Measurements from ENCODE around the gene COL13A1.

Gene COL13A1

DNA sequence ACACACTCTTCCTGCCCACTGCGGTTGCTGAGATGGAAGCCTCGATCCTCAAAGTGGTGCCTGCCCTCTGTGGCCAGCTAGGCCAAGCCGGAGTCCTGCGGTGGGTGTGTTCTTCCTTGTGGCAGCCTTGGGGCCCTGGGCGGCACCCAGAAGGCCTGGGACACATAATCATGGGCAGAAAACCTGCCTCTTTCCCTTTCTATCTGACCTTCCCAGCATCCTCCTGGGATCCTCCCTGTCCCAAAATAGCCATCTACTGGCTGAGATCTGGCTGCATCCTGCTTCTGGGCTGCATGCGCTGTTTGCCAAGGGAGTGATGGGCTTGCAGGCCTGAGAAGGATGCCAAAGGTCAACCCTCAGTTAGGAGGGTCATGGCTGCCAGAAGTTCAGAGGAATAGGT lies 23.9 kb downstream of the COL13A1 start:
- DNase-seq = no peak

DNA sequence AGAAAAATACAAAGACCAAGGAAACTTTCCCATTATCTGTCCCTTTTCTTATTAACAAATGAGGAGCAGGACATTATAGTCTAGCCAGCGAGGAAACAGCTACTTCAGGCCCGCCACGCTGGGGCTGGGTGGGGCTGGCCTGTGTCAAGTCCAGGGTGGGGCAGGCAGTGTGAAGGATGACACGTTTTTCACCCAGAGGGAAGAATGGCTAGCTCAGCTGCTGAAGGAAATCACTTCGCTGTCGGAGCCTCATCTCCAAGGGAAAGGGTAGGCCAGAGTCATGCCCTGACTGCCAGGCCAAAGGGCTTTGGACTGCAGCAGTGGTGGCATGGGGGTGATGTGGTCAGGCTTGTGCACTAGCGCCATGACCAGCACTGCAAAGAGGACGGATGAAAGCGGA lies 24.4 kb downstream of the COL13A1 start:
- DNase-seq = no peak

DNA sequence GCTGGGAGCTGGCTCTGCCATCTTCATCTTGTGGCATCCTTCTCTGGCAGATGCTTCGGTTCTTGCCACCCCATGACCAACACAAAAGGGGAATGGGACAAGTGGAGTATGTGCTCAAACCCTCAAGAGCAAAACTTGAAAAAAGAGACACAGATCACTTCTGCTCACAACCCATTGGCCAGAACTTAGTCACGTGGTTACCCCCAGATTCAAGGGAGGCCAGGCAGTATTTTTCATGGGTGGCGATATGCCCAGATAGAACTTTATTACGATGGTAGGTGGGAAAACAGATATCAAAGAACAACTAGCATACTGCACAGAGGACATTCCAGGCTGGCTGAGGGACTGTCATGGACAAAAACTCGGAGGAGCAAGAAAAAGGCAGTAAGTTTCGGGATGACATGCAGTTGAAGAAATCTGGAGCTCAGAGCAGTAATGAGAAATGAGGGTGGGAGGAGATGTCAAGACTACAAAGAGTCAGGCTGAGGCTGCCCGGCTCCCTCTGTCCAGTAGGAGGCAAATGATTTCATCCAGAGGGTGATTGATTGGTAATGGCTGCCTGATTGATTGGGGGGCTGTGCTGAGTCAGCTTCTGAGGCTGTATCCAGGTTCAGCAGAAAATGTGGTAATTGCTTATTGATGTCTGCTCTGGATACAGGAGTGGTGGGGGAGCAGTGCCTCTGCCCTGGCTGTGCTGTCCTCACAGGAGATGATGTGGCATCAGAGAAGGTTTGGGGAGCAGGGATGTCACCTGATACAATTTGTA lies 25.3 kb downstream of the COL13A1 start:
- DNase-seq = no peak

DNA sequence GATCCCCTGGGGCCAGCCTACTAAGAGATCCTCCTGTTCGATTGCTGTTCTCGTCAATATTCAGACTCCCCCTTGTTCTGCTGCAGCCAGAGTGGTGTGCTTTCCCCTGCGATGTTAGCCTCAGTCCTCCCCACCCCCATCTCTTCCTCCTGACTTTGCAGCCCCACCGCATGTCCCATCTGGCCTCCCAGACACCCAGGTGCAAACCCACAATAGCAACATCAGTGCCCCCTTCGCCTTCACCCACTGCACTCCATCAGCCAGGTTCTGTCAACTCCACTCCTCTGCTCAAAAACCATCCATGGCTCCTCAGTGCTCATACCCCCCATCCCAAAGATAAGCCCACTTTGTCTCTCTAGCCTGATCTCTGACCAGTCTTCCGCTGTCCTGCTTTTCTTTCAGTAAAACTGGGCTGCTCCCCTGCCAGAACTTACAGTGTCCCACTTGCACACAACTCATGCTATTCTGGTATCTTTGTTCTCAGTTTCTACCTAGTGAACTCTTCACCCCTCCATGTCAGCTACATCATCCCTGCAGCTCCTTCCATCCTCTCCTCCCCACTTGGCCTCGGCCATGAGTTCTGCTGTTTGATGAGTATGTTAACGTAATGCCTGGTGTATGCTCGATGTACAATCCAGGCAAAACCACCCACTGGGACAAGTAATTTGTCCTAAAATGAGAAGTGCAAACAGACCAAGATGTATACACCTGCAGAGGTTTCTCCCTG lies 26.6 kb downstream of the COL13A1 start:
- DNase-seq = no peak

DNA sequence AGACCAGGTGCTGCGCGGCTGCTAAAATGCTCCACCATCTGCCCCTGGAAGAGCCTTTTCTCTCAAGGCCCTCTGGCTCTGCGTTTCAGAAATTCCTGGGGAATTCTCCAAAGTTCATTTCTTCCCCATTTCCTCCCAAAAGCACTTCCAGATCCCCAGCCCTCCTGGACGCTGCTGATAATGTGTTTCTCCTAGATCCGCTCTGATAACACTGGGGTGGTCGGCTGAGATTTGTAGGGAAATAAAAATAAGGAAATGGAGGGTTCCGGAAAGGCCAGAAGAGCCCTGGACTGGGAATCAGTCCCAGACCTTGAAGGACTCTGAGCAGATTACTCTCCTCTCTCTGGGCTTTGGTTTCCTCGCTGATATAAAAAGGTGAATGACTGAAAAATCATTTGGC lies 28.1 kb downstream of the COL13A1 start:
- DNase-seq = no peak

DNA sequence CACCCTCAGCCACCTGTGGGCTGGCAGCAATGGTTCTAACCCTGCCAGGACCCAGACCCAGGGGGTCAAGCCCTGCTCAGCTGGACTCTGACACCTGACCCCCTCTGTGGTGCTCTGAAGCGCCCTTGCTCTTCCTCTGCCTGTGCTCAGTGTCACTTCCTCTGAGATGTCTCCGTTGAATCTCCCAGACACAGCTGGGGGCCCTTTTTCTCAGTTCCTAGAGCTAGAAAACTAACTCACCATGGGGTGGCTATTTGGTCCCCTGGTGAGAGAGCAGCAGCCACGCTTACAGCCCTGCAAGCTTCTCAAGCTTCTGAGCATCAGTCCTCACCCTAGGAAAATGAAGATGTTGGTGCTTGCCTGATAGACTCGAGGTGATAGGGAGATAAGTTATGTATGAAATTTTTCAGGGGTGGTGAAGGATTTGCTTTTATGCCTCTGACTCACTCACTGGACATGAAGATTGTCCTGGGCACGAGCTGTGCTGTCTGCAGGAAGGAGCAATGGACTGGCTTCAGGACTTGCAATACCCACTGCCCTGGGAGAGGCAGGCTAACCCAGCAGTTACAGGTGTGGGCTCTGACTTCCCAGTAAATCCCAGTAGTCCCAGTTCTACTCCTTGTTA lies 29.6 kb downstream of the COL13A1 start:
- no peak for DNase-seq

DNA sequence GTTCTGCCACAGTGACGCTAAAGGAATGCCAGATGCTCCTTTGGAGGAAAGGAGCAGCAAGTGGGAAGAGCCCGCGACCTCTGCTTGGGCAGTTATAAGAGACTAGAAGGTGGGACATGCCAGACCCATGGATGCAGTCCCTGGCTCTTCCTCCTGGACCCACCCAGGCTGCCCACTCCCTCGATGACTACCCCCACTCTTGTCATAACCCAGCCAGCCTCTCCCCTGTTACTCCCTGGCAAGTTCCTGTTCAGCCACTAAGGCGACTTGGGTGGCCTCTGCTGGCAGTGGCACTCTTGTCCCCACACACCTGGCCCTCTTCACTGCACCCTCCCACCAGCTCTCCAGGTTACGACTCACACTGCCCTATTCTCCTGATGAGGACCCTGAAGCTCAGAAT lies 33.5 kb downstream of the COL13A1 start:
- no peak for DNase-seq

DNA sequence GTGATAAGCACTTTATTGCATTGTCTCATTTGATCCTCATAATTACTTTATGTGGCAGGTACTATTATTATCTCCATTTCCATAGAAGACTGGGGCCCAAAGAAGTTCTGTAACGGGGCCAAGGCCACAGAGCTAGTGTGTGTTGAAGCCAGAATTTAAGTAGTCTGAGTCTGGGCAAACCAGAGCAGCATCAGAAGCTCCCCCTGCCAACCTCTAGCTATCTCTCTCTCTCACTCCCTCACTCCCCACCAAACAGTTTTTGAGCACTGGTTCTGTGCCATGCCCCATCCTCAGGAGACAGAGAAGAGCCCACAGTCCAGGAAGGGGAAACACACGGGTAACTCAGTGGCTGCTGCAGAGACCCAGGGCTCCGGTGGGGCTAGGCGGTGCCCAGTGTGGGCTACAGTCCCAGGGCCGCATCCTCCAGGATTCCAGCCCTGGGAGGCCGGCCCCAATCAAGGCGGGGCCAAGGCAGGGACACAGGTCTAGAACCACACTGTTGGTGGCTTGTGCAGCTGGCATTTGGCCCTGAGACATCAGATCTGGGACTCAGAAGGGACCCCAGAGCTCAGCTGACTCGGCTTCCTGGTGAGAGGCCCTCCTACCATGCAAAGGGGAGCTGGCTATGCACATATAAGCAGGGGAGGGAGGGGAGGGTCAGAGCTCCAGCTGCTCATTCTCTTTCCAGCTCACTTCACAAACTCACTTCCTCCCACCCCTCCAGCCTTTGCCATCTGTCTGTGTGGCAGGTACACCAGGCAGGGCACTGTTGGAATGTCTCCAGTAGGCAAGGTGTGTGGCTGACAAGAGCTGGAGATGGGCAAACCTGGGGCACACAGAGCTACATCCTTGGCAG lies 34.4 kb downstream of the COL13A1 start:
- DNase-seq = no peak

DNA sequence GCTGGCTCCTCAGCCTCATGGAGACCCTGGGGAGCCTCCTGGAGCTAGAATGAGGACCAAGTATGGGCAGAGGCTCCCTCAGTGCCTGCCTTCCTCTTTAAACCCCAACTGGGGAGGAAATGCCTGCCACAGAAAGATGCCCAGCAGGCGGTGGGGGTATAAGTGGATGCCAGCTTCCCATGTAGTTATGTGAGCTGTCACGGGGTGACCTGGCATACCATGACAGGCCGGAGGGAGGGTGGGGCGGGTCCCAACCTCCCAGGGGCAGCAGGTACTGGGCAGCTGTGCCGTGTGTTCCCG lies 35.0 kb downstream of the COL13A1 start:
- no peak for DNase-seq

DNA sequence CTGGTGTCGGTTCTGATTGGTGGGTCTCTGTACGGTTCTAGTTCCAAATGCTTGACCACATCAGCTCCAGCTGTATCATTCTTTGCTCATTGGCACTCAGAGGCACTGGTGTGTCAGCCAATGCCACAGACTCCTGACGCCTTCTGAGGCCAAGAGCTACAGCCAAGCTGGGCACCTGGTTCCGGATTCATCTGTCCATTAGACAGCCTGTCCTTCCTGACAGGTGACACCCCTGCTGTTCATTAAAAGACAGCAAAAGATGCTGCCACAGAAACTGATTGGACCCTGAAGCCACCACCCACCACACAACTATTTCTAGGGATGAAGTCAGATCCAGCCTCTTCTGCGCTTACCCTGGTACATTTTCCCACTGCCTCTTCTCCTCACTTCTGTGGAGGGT lies 35.6 kb downstream of the COL13A1 start:
- no peak for DNase-seq

DNA sequence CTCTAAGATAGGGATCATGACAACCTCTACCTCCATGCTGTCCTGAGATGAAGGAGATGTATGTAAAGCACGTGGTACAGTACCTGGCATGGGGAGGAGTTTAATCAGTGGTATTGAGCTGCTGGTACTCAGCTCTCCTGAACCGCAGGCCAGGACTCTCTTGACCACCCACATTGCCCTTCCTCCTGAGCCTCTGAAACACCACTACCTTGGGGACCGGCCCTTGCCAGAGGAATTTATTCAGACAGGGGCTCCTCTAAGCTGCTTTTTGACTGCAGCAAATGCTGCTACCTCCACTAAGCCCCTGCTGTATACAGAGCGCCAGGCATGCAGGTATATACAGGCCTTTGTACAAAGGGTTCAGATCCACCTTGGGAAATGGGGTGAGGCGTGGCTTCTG lies 36.7 kb downstream of the COL13A1 start:
- no peak for DNase-seq

DNA sequence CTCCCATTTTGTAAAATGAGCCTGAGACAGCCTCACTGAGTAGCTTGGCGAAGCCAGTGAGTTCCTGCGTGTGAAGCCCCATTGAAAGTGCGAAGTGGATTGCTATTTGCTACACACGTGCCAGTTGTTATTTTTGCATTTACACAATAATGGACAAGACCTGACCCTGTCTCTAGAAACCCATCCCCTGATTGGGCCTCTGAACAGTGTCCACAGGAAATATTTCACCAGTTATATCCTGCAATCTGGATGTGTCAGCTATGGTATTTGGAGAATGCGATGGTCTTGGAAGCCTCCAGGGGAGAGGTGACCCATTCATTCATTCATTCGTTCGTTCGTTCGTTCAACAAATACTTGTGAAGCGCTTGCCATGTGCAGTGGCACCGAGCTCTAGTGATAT lies 37.1 kb downstream of the COL13A1 start:
- no peak for DNase-seq

DNA sequence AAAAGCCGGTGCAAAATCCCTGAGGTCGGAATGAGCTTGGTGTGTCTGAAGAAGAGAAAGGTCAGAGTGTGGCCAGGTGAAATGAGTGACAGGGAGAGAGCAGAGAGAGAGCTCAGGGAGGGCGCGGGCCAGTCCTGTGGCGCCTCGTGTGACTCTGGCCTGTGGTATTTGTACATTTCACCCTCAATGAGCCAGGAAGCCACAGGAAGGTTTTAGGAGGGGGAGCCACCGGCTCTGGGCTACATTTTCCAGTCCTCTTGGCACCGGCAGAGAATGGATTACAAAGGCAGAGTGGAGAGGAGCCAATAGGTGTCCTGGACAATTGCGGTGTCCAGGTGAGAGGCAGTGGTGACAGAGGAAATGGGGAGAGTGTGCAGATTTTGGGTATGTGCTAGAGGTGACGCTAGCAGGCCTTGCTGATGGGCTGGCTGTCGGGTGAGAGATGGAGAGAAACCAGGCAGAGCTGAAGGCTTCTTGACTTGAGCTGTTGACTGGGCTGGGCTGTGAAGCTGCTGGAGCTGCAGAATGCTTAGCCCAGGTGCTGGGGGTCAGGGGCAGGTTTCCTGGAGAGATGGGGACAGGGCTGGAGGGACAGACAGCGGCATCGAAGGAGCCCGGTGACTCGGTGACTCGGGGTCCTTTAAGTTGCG lies 38.1 kb downstream of the COL13A1 start:
- DNase-seq = no peak

DNA sequence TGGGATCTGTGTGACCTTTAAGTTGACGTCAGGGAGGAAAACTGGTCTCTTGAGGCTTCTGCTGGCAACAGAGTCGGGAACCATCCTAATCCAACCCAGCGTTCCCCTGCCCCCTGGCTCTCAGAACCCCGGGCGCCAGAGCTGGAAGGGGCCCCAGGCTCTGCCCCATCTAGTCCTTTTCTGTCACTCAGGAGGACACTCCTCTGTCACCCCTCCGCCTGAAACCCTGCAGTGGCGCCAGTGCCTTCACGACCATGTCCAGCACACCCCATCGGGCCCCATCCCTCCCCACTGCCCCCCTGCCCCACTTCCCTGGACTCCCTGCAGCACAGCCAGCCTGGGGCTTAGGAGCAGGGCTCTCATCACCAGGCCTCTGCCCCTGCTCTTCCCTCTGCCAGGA lies 39.1 kb downstream of the COL13A1 start:
- no peak for DNase-seq

DNA sequence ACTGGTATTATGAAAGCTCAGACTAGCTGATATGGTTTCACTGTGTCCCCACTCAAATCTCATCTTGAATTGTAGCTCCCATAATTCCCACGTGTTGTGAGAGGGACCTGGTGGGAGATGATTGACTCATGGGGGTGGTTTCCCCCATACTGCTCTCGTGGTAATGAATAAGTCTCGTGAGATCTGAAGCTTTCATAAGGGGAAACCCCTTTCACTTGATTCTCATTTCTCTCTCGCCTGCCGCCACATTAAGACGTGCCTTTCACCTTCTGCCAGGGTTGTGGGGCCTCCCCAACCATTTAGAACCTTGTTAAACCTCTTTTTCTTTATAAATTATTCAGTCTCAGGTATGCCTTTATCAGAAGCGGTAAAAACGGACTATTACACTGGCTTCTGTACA lies 40.3 kb downstream of the COL13A1 start:
- no peak for DNase-seq

DNA sequence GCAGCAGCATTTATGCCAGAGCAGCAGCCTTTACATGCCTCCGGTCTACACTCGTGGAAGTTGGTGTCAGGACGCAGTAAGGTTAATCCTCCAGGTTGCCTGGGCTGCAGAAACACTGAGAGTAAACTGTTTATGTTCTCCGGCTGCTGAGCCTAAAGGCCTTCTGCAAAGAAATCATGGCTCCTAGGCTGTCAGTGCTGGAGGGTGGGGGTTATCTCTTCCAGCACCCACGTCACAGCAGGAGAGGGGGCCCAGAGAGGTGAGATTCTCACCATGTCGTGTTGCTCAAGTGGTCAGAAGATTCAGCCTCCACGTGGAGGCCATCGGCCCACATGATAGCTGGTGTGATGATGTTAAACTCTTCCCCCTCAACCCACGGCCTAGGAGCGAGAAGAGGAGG lies 41.2 kb downstream of the COL13A1 start:
- DNase-seq = no peak

DNA sequence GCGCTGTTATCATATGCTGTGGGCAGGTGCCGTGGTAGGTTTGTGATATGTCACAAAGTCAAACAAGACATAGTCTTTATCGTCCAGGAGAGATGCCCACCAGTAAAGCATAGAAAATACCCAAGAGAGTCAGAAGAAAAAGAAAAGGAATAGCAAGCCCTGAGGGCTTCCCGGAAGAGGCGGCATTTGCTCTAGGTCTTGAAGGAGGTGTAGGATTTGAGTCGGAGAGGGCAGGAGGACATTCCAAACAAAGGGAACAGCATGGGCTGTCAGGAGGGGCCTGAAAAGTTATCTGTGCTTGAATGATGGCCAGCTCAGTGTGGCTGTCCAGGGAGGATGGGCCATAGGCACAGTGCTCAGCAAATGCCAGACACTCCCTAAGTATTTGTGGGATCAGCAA lies 42.2 kb downstream of the COL13A1 start:
- no peak for DNase-seq

DNA sequence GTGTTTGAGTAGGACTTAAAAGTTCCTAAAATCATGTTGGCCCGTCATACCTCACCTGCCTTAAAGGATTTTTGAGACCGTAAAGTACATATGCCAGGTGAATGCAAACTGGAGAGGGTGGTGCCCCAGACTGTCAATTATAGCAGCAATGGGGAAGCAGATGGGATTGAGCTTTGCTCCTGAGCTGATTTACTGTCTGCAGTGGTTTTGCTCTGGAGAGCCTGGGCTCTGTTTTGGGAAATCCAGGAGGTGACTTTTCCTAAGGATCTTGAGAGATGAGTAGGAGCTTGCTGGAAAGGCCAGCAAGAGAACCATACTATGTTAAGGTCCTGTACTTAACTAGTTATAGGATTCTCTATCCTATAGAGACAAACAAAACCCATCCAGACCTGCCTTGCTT lies 43.0 kb downstream of the COL13A1 start:
- DNase-seq = no peak

DNA sequence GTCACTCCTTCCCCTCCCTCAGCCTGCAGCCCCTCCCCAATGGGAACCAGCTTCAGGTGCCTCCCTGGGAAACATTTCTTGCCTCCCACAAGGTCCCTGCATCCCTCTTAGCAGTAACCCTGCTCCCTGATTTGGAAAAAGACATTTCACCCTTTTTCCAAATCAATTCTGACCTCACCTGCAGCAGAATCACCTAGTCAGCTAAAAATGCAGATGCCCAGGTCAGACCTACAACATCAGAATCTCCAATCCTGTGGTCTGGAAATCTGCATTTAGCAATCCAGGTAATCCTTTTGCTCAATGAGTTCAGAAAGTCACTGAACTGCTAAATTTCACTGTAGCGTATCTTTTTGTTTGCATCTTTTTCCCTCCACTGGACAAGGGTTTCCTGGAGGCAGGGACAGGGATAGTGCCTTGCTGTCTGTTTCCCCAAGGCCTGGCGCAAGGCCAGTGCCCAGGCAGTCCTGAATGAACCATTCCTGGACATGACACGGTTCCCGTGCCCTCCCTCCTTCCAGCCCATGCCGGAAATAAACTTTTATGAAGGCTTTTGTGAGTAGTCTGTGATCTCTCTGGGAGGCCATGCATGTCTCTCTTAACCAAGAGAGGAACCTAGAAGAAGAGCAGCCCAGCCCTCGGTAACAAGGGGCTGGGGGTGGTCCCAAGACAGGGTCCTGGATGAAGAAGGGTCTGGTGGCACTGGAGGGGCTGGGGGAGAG lies 44.0 kb downstream of the COL13A1 start:
- no peak for DNase-seq

DNA sequence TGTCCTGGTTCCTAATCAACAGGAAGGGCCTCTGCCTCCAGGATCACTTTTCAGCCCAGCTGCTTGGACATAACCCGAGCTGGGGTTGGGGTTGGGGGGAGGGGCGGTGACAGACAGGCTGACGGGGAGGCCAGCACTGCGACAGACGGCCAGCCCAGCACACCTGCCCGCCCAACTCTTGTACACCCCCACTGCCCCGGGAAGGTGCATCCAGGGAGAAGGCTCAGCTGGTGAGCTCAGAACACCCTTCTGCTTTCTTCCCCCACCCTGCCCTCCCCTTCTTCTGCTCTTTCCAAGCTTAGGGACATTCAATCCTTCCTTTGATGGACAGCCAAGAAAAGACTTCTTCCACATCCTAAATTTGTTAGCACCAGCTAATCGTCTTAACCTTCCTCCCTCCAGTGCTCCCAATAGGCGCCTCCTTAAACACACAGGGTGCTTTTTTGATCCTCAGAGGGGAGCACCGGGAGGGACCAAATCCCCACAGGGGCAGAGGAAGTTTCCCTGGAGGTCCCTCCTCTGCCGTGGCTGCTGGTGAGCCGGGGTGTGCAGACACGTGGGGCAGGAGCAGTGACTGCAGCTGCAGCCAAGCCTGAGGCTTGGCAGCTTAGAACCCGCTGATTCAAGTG lies 44.7 kb downstream of the COL13A1 start:
- DNase-seq = no peak

DNA sequence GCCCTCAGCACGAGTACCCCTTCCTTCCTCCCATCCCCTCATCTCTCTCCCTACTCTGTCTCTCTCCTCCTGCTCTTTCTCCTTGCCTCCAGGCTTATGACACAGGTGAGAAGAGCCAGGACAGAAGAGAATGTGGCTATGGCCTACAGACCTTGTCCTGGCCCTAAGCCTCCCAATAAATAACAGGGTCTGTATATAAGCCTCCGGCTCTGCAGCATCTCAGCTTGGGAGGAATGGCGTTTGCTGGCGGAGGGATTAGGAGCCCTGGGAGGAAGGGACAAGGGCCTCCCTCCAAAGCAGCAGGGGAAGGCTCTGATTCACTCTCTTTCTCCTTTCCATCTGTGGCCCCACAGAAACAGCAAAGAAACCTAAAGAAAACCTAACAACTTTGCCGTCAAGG lies 45.8 kb downstream of the COL13A1 start:
- no peak for DNase-seq

DNA sequence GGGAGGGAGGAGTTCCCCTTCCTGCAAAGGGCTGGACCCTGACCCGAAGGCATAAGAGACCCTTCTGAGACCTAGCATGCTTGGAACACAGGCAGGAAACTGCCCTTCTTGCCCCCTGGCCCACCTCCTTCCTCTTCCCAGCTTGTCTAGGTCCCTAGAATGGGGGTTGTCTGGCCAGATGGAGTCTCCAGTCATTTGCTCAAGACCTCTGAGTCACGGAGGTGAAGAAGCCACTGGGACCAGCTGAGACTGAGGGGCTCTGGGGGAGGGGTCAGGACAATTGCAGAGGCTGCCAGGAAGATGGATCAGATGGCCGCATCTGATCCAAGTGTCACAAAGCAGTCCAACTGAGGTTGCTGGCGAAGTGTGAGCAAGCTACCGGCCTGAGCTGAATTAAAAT lies 46.2 kb downstream of the COL13A1 start:
- no peak for DNase-seq

Measured in hematopoietic multipotent progenitor cell treated with erythropoietin and hydrocortisone succinate and interleukin-3 and kit ligand, for 6 days (in vitro differentiated cells).